Dendritic cell treated with granulocyte-macrophage colony-stimulating factor and Interleukin-4, amounts not matched to agents 40 ng/mL and 50 ng/mL, for 4 days (primary cell): Measurements from ENCODE around the gene AKT3.
"Not testable (repeated sequence)": the region's sequence is repeated elsewhere in the genome, so short reads cannot be mapped to it uniquely, and the experiment has no call there.

Source experiments
- H3K27ac Mint-ChIP-seq: one replicate; pipeline ENCODE4 v1.8.0; 2022; ENCODE audit warnings: mild to moderate bottlenecking, mixed read lengths
- H3K27me3 Mint-ChIP-seq: one replicate; pipeline ENCODE4 v1.8.0; 2022; ENCODE audit warnings: mild to moderate bottlenecking, mixed read lengths
- H3K36me3 Mint-ChIP-seq: one replicate; pipeline ENCODE4 v1.8.0; 2022; ENCODE audit warnings: low read depth, mixed read lengths
- H3K4me1 Mint-ChIP-seq: one replicate; pipeline ENCODE4 v1.8.0; 2022; ENCODE audit warnings: low read depth, mixed read lengths
- H3K4me3 Mint-ChIP-seq: one replicate; pipeline ENCODE4 v1.8.0; 2022; ENCODE audit warnings: mild to moderate bottlenecking, moderate library complexity, mixed read lengths
- H3K9me3 Mint-ChIP-seq: one replicate; pipeline ENCODE4 v1.8.0; 2022; ENCODE audit warnings: mixed read lengths
- intact Hi-C: fragments of 100-400 bp; cut with micrococcal nuclease; formaldehyde crosslinking; loops from one replicate; pipeline ENCODE4 v1.15.0; 2022

The AKT3 gene

GRCh38 chr1:243791586-243792267 lies 58.3 kb downstream of the AKT3 start:
- Mint-ChIP-seq H3K27ac (no peak overlapping the region), H3K9me3 (no peaks in the 10 kb centered on the region), H3K27me3 (no peaks in the 10 kb centered on the region), H3K4me3 (no peak overlapping the region), H3K36me3 (no peaks in the 10 kb centered on the region), H3K4me1 (no peaks in the 10 kb centered on the region)
- intact Hi-C loops = no loop called here

- no peaks in the 10 kb centered on the region for H3K4me1 Mint-ChIP-seq
- intact Hi-C loops = no loop called here
- no peak overlapping the region for H3K4me3 Mint-ChIP-seq
- H3K27me3 Mint-ChIP-seq = no peaks in the 10 kb centered on the region
- H3K36me3 Mint-ChIP-seq = no peaks in the 10 kb centered on the region
- H3K9me3 Mint-ChIP-seq = no peaks in the 10 kb centered on the region
- no peak overlapping the region for H3K27ac Mint-ChIP-seq
Measured at GRCh38 chr1:243790404-243790803, 59.6 kb downstream of the AKT3 start.

- Mint-ChIP-seq H3K36me3 (no peaks in the 10 kb centered on the region), H3K27me3 (no peaks in the 10 kb centered on the region), H3K4me1 (peaks cover 5% of the 10 kb centered on the region), H3K27ac (no peak overlapping the region), H3K4me3 (no peak overlapping the region), H3K9me3 (no peaks in the 10 kb centered on the region)
- intact Hi-C loops = no loop called here
Measured at GRCh38 chr1:243786531-243786930, 63.5 kb downstream of the AKT3 start.

GRCh38 chr1:243784506-243784905 lies 65.5 kb downstream of the AKT3 start:
- intact Hi-C loops = no loop called here
- Mint-ChIP-seq H3K4me3 (no peak overlapping the region), H3K27me3 (no peaks in the 10 kb centered on the region), H3K27ac (no peak overlapping the region), H3K36me3 (no peaks in the 10 kb centered on the region), H3K9me3 (no peaks in the 10 kb centered on the region), H3K4me1 (peaks cover 5% of the 10 kb centered on the region)

GRCh38 chr1:243783714-243784113 lies 66.3 kb downstream of the AKT3 start:
- Mint-ChIP-seq H3K27me3 (no peaks in the 10 kb centered on the region), H3K27ac (no peak overlapping the region), H3K4me1 (peaks cover 5% of the 10 kb centered on the region), H3K9me3 (no peaks in the 10 kb centered on the region), H3K36me3 (no peaks in the 10 kb centered on the region), H3K4me3 (no peak overlapping the region)
- intact Hi-C loops = no loop called here

- H3K4me1 Mint-ChIP-seq, intact Hi-C loops, H3K9me3 Mint-ChIP-seq: not testable (repeated sequence)
Measured at GRCh38 chr1:243772361-243773050, 77.5 kb downstream of the AKT3 start.

GRCh38 chr1:243770860-243771259 lies 79.2 kb downstream of the AKT3 start:
- intact Hi-C loops = no loop called here
- H3K4me1 Mint-ChIP-seq = no peaks in the 10 kb centered on the region
- H3K4me3 Mint-ChIP-seq = no peak overlapping the region
- H3K36me3 Mint-ChIP-seq = no peaks in the 10 kb centered on the region
- H3K9me3 Mint-ChIP-seq = peaks cover 1% of the 10 kb centered on the region
- H3K27ac Mint-ChIP-seq = no peak overlapping the region
- H3K27me3 Mint-ChIP-seq = no peaks in the 10 kb centered on the region

More at GRCh38 chr1:243772361-243773050, 77.5 kb downstream of the AKT3 start:
- not testable (repeated sequence) for H3K27ac Mint-ChIP-seq, H3K36me3 Mint-ChIP-seq, H3K27me3 Mint-ChIP-seq, H3K4me3 Mint-ChIP-seq

GRCh38 chr1:243765676-243766075 lies 84.4 kb downstream of the AKT3 start:
- Mint-ChIP-seq H3K27ac (no peak overlapping the region), H3K9me3 (no peaks in the 10 kb centered on the region), H3K4me3 (no peak overlapping the region), H3K27me3 (no peaks in the 10 kb centered on the region), H3K36me3 (no peaks in the 10 kb centered on the region), H3K4me1 (no peaks in the 10 kb centered on the region)
- intact Hi-C loops = no loop called here

GRCh38 chr1:243763806-243764205 lies 86.2 kb downstream of the AKT3 start:
- H3K36me3 Mint-ChIP-seq = no peaks in the 10 kb centered on the region
- no peaks in the 10 kb centered on the region for H3K4me1 Mint-ChIP-seq
- intact Hi-C loops = no loop called here

GRCh38 chr1:243758647-243759046 lies 91.4 kb downstream of the AKT3 start:
- Mint-ChIP-seq H3K27me3 (no peaks in the 10 kb centered on the region), H3K36me3 (no peaks in the 10 kb centered on the region), H3K4me1 (no peaks in the 10 kb centered on the region), H3K9me3 (no peaks in the 10 kb centered on the region), H3K27ac (no peak overlapping the region), H3K4me3 (no peak overlapping the region)
- intact Hi-C loops = no loop called here

More at GRCh38 chr1:243763806-243764205, 86.2 kb downstream of the AKT3 start:
- Mint-ChIP-seq H3K9me3 (no peaks in the 10 kb centered on the region), H3K27ac (no peak overlapping the region), H3K4me3 (no peak overlapping the region), H3K27me3 (no peaks in the 10 kb centered on the region)

- H3K27ac Mint-ChIP-seq = no peak overlapping the region
- H3K4me1 Mint-ChIP-seq = no peaks in the 10 kb centered on the region
- no peaks in the 10 kb centered on the region for H3K9me3 Mint-ChIP-seq
- H3K36me3 Mint-ChIP-seq = no peaks in the 10 kb centered on the region
- no peak overlapping the region for H3K4me3 Mint-ChIP-seq
- intact Hi-C loops = no loop called here
- no peaks in the 10 kb centered on the region for H3K27me3 Mint-ChIP-seq
Measured at GRCh38 chr1:243756529-243756928, 93.5 kb downstream of the AKT3 start.

GRCh38 chr1:243754348-243754747 lies 95.7 kb downstream of the AKT3 start:
- no peak overlapping the region for H3K4me3 Mint-ChIP-seq
- no peaks in the 10 kb centered on the region for H3K27me3 Mint-ChIP-seq
- no peaks in the 10 kb centered on the region for H3K36me3 Mint-ChIP-seq
- H3K9me3 Mint-ChIP-seq = no peaks in the 10 kb centered on the region
- no peak overlapping the region for H3K27ac Mint-ChIP-seq
- intact Hi-C loops = no loop called here
- no peaks in the 10 kb centered on the region for H3K4me1 Mint-ChIP-seq

- H3K36me3 Mint-ChIP-seq = no peaks in the 10 kb centered on the region
- intact Hi-C loops = no loop called here
- H3K4me3 Mint-ChIP-seq = no peak overlapping the region
- H3K27ac Mint-ChIP-seq = no peak overlapping the region
- H3K9me3 Mint-ChIP-seq = no peaks in the 10 kb centered on the region
- peaks cover 6% of the 10 kb centered on the region for H3K4me1 Mint-ChIP-seq
- H3K27me3 Mint-ChIP-seq = no peaks in the 10 kb centered on the region
Measured at GRCh38 chr1:243751506-243751905, 98.5 kb downstream of the AKT3 start.

- intact Hi-C loops = loop anchor here (1.0 to 5.0 kb wide), 2 partner anchors 404 to 524 kb away; no protein-coding TSS in a partner anchor
- H3K36me3 Mint-ChIP-seq = peaks cover 5% of the 10 kb centered on the region
- no peaks in the 10 kb centered on the region for H3K9me3 Mint-ChIP-seq
- no peak overlapping the region for H3K27ac Mint-ChIP-seq
- H3K27me3 Mint-ChIP-seq = no peaks in the 10 kb centered on the region
- H3K4me1 Mint-ChIP-seq = peaks cover 6% of the 10 kb centered on the region
- H3K4me3 Mint-ChIP-seq = no peak overlapping the region
Measured at GRCh38 chr1:243748706-243749283, 101.2 kb downstream of the AKT3 start.
